GM19025 (cell line): ENCODE measurements around the gene TEAD3.

Experiments used
- ATAC-seq: cut with Tn5 transposase; IDR thresholded peaks from one replicate; pipeline ENCODE4 v1.9.1; 2021; ENCODE audit warnings: mild to moderate bottlenecking, low read depth, moderate library complexity; ENCODE audit not compliant: unreplicated experiment

The TEAD3 gene

DNA sequence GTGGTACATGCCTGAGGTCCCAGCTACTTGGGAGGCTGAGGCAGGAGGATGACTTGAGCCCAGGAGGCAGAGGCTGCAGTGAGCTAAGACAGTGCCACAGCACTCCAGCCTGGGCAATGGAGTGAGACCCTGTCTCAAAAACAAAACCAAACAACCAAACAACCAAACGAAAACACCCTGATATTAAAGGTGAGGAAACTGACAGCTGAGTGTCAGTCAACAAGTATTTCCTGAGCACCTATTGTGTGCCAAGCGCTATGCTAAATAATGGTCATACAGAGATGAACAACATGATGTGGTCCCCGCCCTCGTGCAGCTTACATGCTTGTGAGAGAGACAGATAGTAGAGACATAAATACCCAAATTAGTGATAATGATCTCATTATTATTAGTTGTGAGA is 17.7 kb upstream of the TEAD3 start:
- ATAC-seq: no peak

DNA sequence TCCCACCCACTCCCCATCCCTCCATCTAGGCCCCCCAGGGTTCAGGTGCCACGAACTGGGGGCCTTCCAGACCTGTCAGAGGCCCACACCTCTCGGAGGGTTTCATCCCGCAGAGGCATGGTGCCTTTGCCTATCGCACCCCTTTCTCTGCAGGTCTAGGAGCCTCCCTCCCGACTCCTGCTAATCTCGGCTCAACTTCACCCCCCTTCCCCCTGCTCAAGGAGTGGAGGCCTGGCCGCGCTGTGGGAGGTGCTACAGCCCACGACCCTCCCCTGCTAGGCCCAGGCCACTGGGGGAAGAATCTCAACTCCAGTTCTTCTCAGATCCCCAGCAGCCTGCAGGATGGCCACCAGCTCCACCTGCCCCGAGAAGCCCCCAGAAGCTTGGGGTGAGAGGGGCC is 15.9 kb upstream of the TEAD3 start, which contains the start of gene TULP1:
TSS of gene TULP1 (minus strand) at position 157 of the 400 bp plus-strand sequence. CDS start at position 119, 38 bp downstream.
- no peak for ATAC-seq

DNA sequence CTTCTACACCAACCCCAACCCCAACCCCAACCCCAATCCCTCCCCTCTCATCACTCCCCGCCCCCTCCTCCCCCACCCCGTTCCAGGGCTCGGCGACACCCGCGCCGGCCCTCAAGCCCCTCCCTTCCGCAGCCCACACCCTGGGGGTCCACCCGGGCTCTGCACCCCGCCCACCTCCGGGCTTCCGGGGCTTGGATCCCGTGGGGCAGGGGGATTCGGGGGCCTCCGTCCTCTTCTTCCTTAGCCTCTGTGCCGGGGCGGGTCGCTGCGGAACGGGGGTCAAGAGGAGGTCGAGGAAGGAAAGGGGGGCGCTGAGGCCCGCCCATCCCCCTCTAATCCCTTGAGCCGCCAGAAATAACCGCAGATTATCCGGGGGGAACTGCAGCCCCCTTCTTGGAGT is 15.1 kb upstream of the TEAD3 start:
- ATAC-seq: no peak

DNA sequence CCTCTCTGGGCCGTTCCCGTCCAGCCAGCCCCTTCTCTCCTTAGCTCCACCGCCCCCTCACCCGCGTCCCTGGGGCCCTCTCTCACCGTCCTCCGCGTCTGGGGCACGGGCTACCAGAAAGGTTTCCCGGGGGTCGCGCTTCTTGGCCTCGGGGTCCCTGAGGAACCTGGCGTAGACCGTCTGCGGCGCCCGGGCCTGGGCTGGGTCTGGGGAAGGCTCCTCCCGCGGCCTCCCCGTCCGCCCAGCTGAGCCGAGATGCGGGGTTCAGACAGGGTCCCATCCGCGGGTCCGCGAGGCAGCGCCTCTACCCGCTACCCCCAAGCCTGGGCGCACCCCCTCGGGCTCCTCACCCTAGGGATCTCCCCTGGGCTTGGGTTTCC is 14.7 kb upstream of the TEAD3 start:
- ATAC-seq: no peak

GRCh38 chr6:35510916-35511561 is 14.2 kb upstream of the TEAD3 start:
- ATAC-seq: no peak

GRCh38 chr6:35508542-35508941 is 11.7 kb upstream of the TEAD3 start:
- ATAC-seq: no peak

DNA sequence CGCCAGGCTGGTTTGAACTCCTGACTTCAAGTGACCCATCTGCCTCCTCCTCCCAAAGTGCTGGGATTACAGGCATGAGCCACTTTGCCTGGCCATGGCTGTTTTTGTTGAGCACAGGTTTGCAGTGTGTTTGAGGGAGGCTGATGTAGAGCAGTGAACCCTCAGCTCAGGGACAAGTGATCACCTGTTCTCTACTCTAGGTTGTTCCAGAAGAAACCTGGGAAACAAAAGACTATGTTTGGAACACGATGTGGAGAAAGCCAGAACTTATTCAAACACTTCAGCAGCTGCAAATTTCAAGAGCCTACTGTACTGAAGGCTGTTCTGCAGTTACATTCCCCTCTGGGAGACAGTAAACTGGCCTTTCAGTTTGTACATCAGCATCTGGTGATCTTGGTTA is 11.1 kb upstream of the TEAD3 start:
- ATAC-seq: no peak

DNA sequence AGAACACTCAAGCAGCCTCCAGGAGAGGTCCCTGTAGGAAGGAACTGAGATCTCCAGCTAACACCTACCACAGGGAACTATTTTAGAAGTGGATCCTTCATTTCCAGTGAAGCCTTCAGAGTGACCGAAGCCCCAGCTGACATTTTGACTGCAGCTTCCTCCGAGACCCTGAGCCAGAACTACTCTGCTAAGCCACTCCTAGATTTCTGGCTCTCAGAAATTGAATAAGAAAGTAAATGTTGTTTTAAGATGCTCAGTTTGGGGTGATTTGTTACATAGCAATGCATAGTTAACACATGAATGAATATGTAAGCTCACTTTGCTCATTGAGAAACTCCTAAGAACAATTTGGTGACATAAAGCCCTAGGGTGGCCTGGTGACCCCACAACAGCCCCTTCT is 10.3 kb upstream of the TEAD3 start:
- no peak for ATAC-seq

DNA sequence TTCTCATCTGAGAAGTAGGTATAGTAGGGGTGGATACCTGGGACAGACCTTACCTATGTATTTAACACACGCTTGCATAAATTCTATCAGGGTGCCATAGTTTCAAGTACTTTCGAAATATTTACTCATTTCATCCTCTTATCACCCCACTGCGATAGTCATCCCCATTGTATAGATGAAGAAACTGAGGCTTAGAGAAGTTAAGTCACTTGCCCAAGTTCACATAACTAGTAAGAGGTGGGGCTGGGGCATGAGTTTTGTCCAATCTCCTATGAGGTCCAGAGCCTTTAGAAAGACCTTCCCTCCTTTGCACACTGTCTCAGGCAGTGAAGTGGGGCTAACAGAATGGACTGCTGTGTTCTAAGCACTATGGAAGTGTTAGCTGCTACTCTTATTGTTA is 9.7 kb upstream of the TEAD3 start:
- ATAC-seq: no peak

DNA sequence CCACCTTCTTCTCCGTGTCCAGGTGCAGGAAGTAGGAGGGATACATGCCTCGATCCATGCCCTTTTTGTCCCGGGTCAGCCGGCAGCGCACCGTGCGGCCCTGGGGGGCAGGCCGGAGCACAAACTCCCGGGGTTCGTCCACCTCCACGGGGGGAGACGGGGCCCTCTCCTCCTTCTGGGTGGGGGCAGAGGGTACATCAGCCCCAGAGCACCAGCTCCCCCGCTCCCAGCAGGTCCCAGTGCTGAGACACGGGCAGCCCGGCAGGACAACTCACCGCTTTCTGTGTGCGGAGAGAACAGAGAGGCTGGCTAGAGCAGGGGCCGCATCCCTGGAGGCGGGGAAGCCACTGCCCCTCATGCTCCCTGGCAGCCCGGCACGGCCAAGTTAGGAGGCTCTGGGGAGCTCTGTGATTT is 9.1 kb upstream of the TEAD3 start:
- no peak for ATAC-seq

- ATAC-seq: no peak
Observed at GRCh38 chr6:35503534-35503933, 6.7 kb upstream of the TEAD3 start.

GRCh38 chr6:35501784-35502183 is 4.9 kb upstream of the TEAD3 start:
- no peak for ATAC-seq

DNA sequence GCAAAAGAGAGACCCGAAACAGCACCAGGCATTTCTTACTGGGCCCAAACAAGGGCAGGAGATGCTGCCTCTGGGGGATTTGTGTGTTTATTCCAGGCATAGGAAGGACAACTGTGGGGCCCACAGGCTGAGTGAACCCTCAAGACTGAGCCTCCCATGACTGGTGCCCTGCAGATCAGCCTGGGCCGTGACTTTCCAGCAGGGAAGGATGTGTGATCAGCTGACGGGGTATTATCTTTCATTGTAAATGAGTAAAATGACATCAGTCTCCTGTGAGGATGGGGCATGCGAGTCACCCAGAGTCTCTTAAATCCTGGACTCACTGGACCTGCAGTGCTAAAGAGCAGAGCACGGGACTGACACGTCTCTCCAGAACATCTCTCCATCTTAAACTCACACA is 3.9 kb upstream of the TEAD3 start:
- ATAC-seq: no peak

- ATAC-seq: no peak
Observed at GRCh38 chr6:35499372-35499771, 2.5 kb upstream of the TEAD3 start.

GRCh38 chr6:35498422-35499067 is 1.7 kb upstream of the TEAD3 start:
- no peak for ATAC-seq

GRCh38 chr6:35497571-35498421 is 917 bp upstream of the TEAD3 start:
- no peak for ATAC-seq

DNA sequence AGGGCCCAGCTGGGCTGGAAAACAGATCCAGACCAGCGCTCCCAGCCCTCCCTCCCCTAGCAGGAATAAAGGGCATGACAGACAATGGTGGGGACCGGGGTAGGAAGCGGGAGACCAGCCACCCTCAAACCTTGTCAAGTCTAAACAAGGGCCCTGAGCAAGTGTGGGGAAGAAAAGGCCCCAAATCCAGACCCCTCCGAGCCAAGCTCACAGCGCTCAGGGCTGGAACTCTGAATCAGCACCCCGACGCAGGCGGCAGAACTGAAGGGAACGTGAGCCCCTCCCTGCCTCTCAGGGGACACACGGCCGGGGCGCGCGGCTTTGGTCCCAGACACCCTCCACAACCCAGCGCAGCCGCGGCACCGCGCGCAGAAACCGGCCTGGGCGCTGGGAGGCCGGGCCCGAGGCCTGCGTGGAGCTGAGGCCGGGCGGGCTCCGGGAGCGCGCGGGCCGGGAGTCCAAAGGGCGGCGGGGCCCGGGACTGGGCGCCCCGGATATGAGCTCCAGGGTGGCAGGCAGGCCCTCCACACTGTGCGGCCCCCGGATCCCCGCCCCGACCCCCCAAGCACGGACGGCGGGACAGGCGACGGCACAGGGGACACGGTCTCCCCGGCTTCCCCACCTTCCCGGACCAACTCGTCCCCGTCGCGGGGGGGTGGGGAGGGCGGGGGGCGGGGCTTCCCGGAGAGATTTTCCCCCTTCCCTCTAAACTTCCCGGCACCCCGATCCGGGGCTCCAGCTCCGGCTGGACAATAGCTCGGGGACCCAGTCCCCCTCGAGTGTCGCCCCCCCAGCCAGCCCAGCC is 641 bp downstream of the TEAD3 start:
- ATAC-seq: no peak

DNA sequence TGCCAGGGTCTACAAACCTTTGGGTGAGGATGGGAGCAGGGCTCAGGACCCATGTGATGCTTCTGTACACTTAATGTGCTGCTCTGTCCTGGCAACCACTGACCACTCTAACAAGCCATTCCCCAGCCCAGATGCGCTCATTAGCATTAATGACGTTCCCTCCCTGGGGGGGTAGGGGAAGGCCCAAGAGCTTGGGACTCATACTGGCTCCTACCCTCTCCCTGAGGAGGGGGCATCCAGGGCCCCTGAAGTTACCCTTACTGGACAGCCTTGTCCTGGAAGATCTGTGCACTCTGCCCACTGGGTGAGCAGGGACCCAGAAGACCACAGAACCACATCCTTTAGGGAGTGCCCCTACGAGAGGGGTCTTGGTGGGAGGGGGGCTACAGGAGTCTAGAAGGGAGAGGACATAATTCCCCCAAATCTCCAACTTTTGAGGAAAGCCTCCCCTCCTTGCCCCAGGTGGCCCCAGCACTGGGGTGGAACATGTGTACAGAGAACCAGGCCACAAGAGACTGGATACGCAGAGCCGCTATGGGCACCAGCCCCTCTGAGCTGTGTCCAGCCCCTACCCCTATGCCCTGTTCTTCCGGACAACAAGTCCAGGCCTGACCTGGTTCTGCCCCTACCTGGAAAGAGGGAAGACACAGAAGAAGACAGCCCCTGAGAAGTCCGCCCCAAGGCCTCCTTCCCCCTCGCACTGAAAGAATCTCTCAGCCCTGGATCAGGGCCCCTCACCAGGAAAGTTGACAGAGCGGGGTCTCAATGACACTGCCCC is 1.4 kb downstream of the TEAD3 start:
- no peak for ATAC-seq

GRCh38 chr6:35494161-35494563 is 2.7 kb downstream of the TEAD3 start:
- no peak for ATAC-seq
